ENCODE results near the gene RYR1.
A peak's percentile ranks its signal among the peaks of the same experiment; 100 is the strongest.
"Not testable (repeated sequence)": the region's sequence is repeated elsewhere in the genome, so short reads cannot be mapped to it uniquely, and the experiment has no call there.

Gene RYR1

GRCh38 chr19:38494379-38494778 is 60.9 kb downstream of the RYR1 start:
- Histone ChIP-seq H3K4me3 (ENCODE audit: low read length) (no peak overlapping the region), H3K18ac (ENCODE audit: low read length) (no peak overlapping the region), H2BK5ac (ENCODE audit: low read length) (no peak overlapping the region), H3K27ac (ENCODE audit: low read depth, low read length) (no peak overlapping the region), H3K4me2 (ENCODE audit: low read length) (no peak overlapping the region), H4K8ac (ENCODE audit: low read depth, low read length) (no peak overlapping the region), H3K27me3 (ENCODE audit: insufficient read depth, low read length, poor library complexity) (no peaks in the 10 kb centered on the region), H3K23ac (ENCODE audit: low read length) (no peak overlapping the region), H3K4ac (ENCODE audit: low read depth, low read length) (no peak overlapping the region), H3K79me2 (ENCODE audit: control insufficient read depth, insufficient read depth, low read length) (no peaks in the 10 kb centered on the region), H2BK15ac (replicated peaks; ENCODE audit: low read depth) (no peak overlapping the region), H3K4me1 (ENCODE audit: control insufficient read depth, low read depth, low read length) (peaks cover 3% of the 10 kb centered on the region), H2BK120ac (ENCODE audit: low read depth, low read length) (no peak overlapping the region), H3K79me1 (ENCODE audit: low read length) (no peaks in the 10 kb centered on the region), H4K5ac (ENCODE audit: low read length) (no peak overlapping the region), H3K9ac (ENCODE audit: low read length) (no peak overlapping the region), H2AK5ac (ENCODE audit: low read length) (no peak overlapping the region), H3K56ac (ENCODE audit: low read length) (no peak overlapping the region), H3K36me3 (ENCODE audit: control insufficient read depth, insufficient read depth, low read length) (no peaks in the 10 kb centered on the region)
- peak; percentile 42 for DNase-seq
- no CpG with 5 or more reads among the region's 21 CpGs for WGBS (ENCODE audit: extremely low coverage, insufficient coverage, low lambda C conversion rate)

- not testable (repeated sequence) for H2AK5ac ChIP-seq (ENCODE audit: low read length); H3K79me1 ChIP-seq (ENCODE audit: low read length); H4K8ac ChIP-seq (ENCODE audit: low read depth, low read length); H3K9ac ChIP-seq (ENCODE audit: low read length); H2BK15ac ChIP-seq (replicated peaks; ENCODE audit: low read depth); H2BK120ac ChIP-seq (ENCODE audit: low read depth, low read length); H3K4me1 ChIP-seq (ENCODE audit: control insufficient read depth, low read depth, low read length); H4K5ac ChIP-seq (ENCODE audit: low read length); H3K23ac ChIP-seq (ENCODE audit: low read length); H3K79me2 ChIP-seq (ENCODE audit: control insufficient read depth, insufficient read depth, low read length); H3K4ac ChIP-seq (ENCODE audit: low read depth, low read length); H3K27ac ChIP-seq (ENCODE audit: low read depth, low read length); H3K36me3 ChIP-seq (ENCODE audit: control insufficient read depth, insufficient read depth, low read length); H3K56ac ChIP-seq (ENCODE audit: low read length); H3K4me2 ChIP-seq (ENCODE audit: low read length); H3K27me3 ChIP-seq (ENCODE audit: insufficient read depth, low read length, poor library complexity); H3K18ac ChIP-seq (ENCODE audit: low read length); H2BK5ac ChIP-seq (ENCODE audit: low read length); H3K4me3 ChIP-seq (ENCODE audit: low read length); DNase-seq
- no CpG with 5 or more reads among the region's 2 CpGs for WGBS (ENCODE audit: extremely low coverage, insufficient coverage, low lambda C conversion rate)
These were observed 61.9 kb downstream of the RYR1 start for GRCh38 chr19:38495375-38495774.

- Histone ChIP-seq H2BK120ac (ENCODE audit: low read depth, low read length) (no peak overlapping the region), H3K4me1 (ENCODE audit: control insufficient read depth, low read depth, low read length) (peaks cover 3% of the 10 kb centered on the region), H3K4ac (ENCODE audit: low read depth, low read length) (no peak overlapping the region), H3K4me2 (ENCODE audit: low read length) (no peak overlapping the region), H3K18ac (ENCODE audit: low read length) (no peak overlapping the region), H3K36me3 (ENCODE audit: control insufficient read depth, insufficient read depth, low read length) (no peaks in the 10 kb centered on the region), H3K56ac (ENCODE audit: low read length) (no peak overlapping the region), H3K9ac (ENCODE audit: low read length) (no peak overlapping the region), H4K8ac (ENCODE audit: low read depth, low read length) (no peak overlapping the region), H3K27ac (ENCODE audit: low read depth, low read length) (no peak overlapping the region), H4K5ac (ENCODE audit: low read length) (no peak overlapping the region), H2BK5ac (ENCODE audit: low read length) (no peak overlapping the region), H3K27me3 (ENCODE audit: insufficient read depth, low read length, poor library complexity) (no peaks in the 10 kb centered on the region), H3K79me2 (ENCODE audit: control insufficient read depth, insufficient read depth, low read length) (no peaks in the 10 kb centered on the region), H3K79me1 (ENCODE audit: low read length) (no peaks in the 10 kb centered on the region), H2BK15ac (replicated peaks; ENCODE audit: low read depth) (no peak overlapping the region), H3K4me3 (ENCODE audit: low read length) (no peak overlapping the region), H2AK5ac (ENCODE audit: low read length) (no peak overlapping the region), H3K23ac (ENCODE audit: low read length) (no peak overlapping the region)
- WGBS (ENCODE audit: extremely low coverage, insufficient coverage, low lambda C conversion rate), result no CpG with 5 or more reads among the region's 17 CpGs
- DNase-seq, result no peak
These were observed 62.6 kb downstream of the RYR1 start for GRCh38 chr19:38496116-38496515.

GRCh38 chr19:38496603-38497487 is 63.4 kb downstream of the RYR1 start:
- H3K36me3 ChIP-seq (ENCODE audit: control insufficient read depth, insufficient read depth, low read length), result no peaks in the 10 kb centered on the region
- no peak overlapping the region for H4K8ac ChIP-seq (ENCODE audit: low read depth, low read length)
- no peaks in the 10 kb centered on the region for H3K27me3 ChIP-seq (ENCODE audit: insufficient read depth, low read length, poor library complexity)
- no peak overlapping the region for H3K27ac ChIP-seq (ENCODE audit: low read depth, low read length)
- no peak overlapping the region for H3K4me2 ChIP-seq (ENCODE audit: low read length)
- no peak overlapping the region for H2AK5ac ChIP-seq (ENCODE audit: low read length)
- no peak overlapping the region for H3K18ac ChIP-seq (ENCODE audit: low read length)
- no peak overlapping the region for H3K23ac ChIP-seq (ENCODE audit: low read length)
- no peak overlapping the region for H2BK5ac ChIP-seq (ENCODE audit: low read length)
- no peak overlapping the region for H3K4me3 ChIP-seq (ENCODE audit: low read length)
- no peak overlapping the region for H3K4ac ChIP-seq (ENCODE audit: low read depth, low read length)
- no peaks in the 10 kb centered on the region for H3K79me2 ChIP-seq (ENCODE audit: control insufficient read depth, insufficient read depth, low read length)
- H2BK120ac ChIP-seq (ENCODE audit: low read depth, low read length), result no peak overlapping the region
- H2BK15ac ChIP-seq (replicated peaks; ENCODE audit: low read depth), result no peak overlapping the region
- peaks cover 3% of the 10 kb centered on the region for H3K4me1 ChIP-seq (ENCODE audit: control insufficient read depth, low read depth, low read length)
- no CpG with 5 or more reads among the region's 30 CpGs for WGBS (ENCODE audit: extremely low coverage, insufficient coverage, low lambda C conversion rate)
- H3K56ac ChIP-seq (ENCODE audit: low read length), result no peak overlapping the region
- DNase-seq, result no peak
- H3K9ac ChIP-seq (ENCODE audit: low read length), result no peak overlapping the region
- no peak overlapping the region for H4K5ac ChIP-seq (ENCODE audit: low read length)
- no peaks in the 10 kb centered on the region for H3K79me1 ChIP-seq (ENCODE audit: low read length)

GRCh38 chr19:38497907-38498306 is 64.4 kb downstream of the RYR1 start:
- Histone ChIP-seq H3K27ac (ENCODE audit: low read depth, low read length) (no peak overlapping the region), H3K23ac (ENCODE audit: low read length) (no peak overlapping the region), H3K9ac (ENCODE audit: low read length) (no peak overlapping the region), H3K4me2 (ENCODE audit: low read length) (no peak overlapping the region), H2BK120ac (ENCODE audit: low read depth, low read length) (no peak overlapping the region), H3K79me1 (ENCODE audit: low read length) (no peaks in the 10 kb centered on the region), H2AK5ac (ENCODE audit: low read length) (no peak overlapping the region), H3K4ac (ENCODE audit: low read depth, low read length) (no peak overlapping the region), H4K8ac (ENCODE audit: low read depth, low read length) (no peak overlapping the region), H3K4me3 (ENCODE audit: low read length) (no peak overlapping the region), H4K5ac (ENCODE audit: low read length) (no peak overlapping the region), H3K27me3 (ENCODE audit: insufficient read depth, low read length, poor library complexity) (no peaks in the 10 kb centered on the region), H3K18ac (ENCODE audit: low read length) (no peak overlapping the region), H3K4me1 (ENCODE audit: control insufficient read depth, low read depth, low read length) (peaks cover 3% of the 10 kb centered on the region), H3K56ac (ENCODE audit: low read length) (no peak overlapping the region), H2BK5ac (ENCODE audit: low read length) (no peak overlapping the region), H3K79me2 (ENCODE audit: control insufficient read depth, insufficient read depth, low read length) (no peaks in the 10 kb centered on the region), H3K36me3 (ENCODE audit: control insufficient read depth, insufficient read depth, low read length) (no peaks in the 10 kb centered on the region), H2BK15ac (replicated peaks; ENCODE audit: low read depth) (no peak overlapping the region)
- WGBS (ENCODE audit: extremely low coverage, insufficient coverage, low lambda C conversion rate), result no CpG with 5 or more reads among the region's 4 CpGs
- no peak for DNase-seq

- H3K27me3 ChIP-seq (ENCODE audit: insufficient read depth, low read length, poor library complexity), result no peaks in the 10 kb centered on the region
- no peak overlapping the region for H3K4me3 ChIP-seq (ENCODE audit: low read length)
- no peak overlapping the region for H3K23ac ChIP-seq (ENCODE audit: low read length)
- H3K18ac ChIP-seq (ENCODE audit: low read length), result no peak overlapping the region
- H2BK120ac ChIP-seq (ENCODE audit: low read depth, low read length), result no peak overlapping the region
- H2AK5ac ChIP-seq (ENCODE audit: low read length), result no peak overlapping the region
- DNase-seq, result no peak
- peaks cover under 1% of the 10 kb centered on the region for H3K4me1 ChIP-seq (ENCODE audit: control insufficient read depth, low read depth, low read length)
- H3K9ac ChIP-seq (ENCODE audit: low read length), result no peak overlapping the region
- H4K5ac ChIP-seq (ENCODE audit: low read length), result no peak overlapping the region
- no peaks in the 10 kb centered on the region for H3K79me1 ChIP-seq (ENCODE audit: low read length)
- H4K8ac ChIP-seq (ENCODE audit: low read depth, low read length), result no peak overlapping the region
- no peak overlapping the region for H2BK5ac ChIP-seq (ENCODE audit: low read length)
- no peak overlapping the region for H3K4ac ChIP-seq (ENCODE audit: low read depth, low read length)
- no CpG with 5 or more reads among the region's 21 CpGs for WGBS (ENCODE audit: extremely low coverage, insufficient coverage, low lambda C conversion rate)
- H3K79me2 ChIP-seq (ENCODE audit: control insufficient read depth, insufficient read depth, low read length), result no peaks in the 10 kb centered on the region
- H3K56ac ChIP-seq (ENCODE audit: low read length), result no peak overlapping the region
- no peak overlapping the region for H2BK15ac ChIP-seq (replicated peaks; ENCODE audit: low read depth)
- no peak overlapping the region for H3K4me2 ChIP-seq (ENCODE audit: low read length)
- no peak overlapping the region for H3K27ac ChIP-seq (ENCODE audit: low read depth, low read length)
- H3K36me3 ChIP-seq (ENCODE audit: control insufficient read depth, insufficient read depth, low read length), result no peaks in the 10 kb centered on the region
These were observed 66.0 kb downstream of the RYR1 start for GRCh38 chr19:38499532-38499931.
